Mucosa of descending colon (tissue), 3 donors: ENCODE data around the gene NAT14. TPM values are rescaled to one million over a fixed set of nuclear protein-coding genes. Genes with fewer than 3 reads are reported as not detected.

Experiments used
- ATAC-seq: fragments of 200-7000 bp; cut with Tn5 transposase; one replicate; pipeline ENCODE4 v1.9.1; 2020; ENCODE audit warnings: mild to moderate bottlenecking, moderate library complexity
- DNase-seq, 3 donors: peaks; one replicate each; pipeline ENCODE4 v3.0.0-alpha.2; 2020
- H3K36me3 ChIP-seq: fragments of 200-600 bp; one replicate; pipeline ENCODE4 v1.8.0; 2021; ENCODE audit warnings: low read depth, mild to moderate bottlenecking
- H3K4me1 ChIP-seq: fragments of 200-600 bp; one replicate; pipeline ENCODE4 v1.8.0; 2021; ENCODE audit warnings: low read depth, mild to moderate bottlenecking
- H3K4me3 ChIP-seq: fragments of 200-600 bp; one replicate; pipeline ENCODE4 v1.8.0; 2021; ENCODE audit warnings: mild to moderate bottlenecking
- H3K9me3 ChIP-seq: fragments of 200-600 bp; one replicate; pipeline ENCODE4 v1.8.0; 2021; ENCODE audit warnings: mild to moderate bottlenecking
- CTCF ChIP-seq: fragments of 200-600 bp; IDR thresholded peaks from one replicate; pipeline ENCODE4 v1.8.0; 2022; ENCODE audit warnings: antibody characterized with exemption, mild to moderate bottlenecking
- intact Hi-C, 2 donors: fragments of 100-400 bp; cut with DNase I in 1 of 2; cut with micrococcal nuclease in 1 of 2; formaldehyde crosslinking; loops; one replicate each; pipeline versions ENCODE4 v1.11.0 to v1.11.1; 2022; cut with DNase I, micrococcal nuclease
- total RNA-seq, 3 donors: library from RNA; stranded (reverse); fragmentation: NEBNext Ultra II Directional in 2 of 3; extraction: Animal tissue kit (Norgen Biotek cat#: 25700) in 2 of 3; gene quantifications; one replicate each; pipeline versions ENCODE4 v1.2.1 to v1.2.4, GENCODE V29; 2021 to 2023
- donor health status: DM: no; HTN: no; CAD: no; lungs with moderate emphysema.
- donor health status: DM: no; HTN: no; CAD: no.
- donor health status: DM: no; HTN: yes; CAD: no.

The NAT14 gene
- total RNA-seq, 3 donors from 2014 or later: 3.9 to 21.7 (median 5.5) TPM

GRCh38 chr19:55525289-55526101, 40.5 kb downstream of the NAT14 start:
- DNase-seq: no peak
- intact Hi-C loops: no loop called here
- H3K9me3 ChIP-seq: no peaks in the 10 kb centered on the region
- H3K4me3 ChIP-seq: no peak overlapping the region
- no peaks in the 10 kb centered on the region for H3K4me1 ChIP-seq
- no peak for TF ChIP-seq CTCF
- H3K36me3 ChIP-seq: no peaks in the 10 kb centered on the region
- no peak for ATAC-seq

- DNase-seq (peak; percentile 82 to 88 (median 87)), ATAC-seq (peak; percentile 94)
- no peak overlapping the region for H3K4me3 ChIP-seq
- intact Hi-C loops: no loop called here
- H3K4me1 ChIP-seq: no peaks in the 10 kb centered on the region
- no peaks in the 10 kb centered on the region for H3K9me3 ChIP-seq
- H3K36me3 ChIP-seq: no peaks in the 10 kb centered on the region
- TF ChIP-seq CTCF: no peak
Measured at GRCh38 chr19:55526216-55527196, 41.5 kb downstream of the NAT14 start.

- H3K36me3 ChIP-seq: no peaks in the 10 kb centered on the region
- no peaks in the 10 kb centered on the region for H3K4me1 ChIP-seq
- DNase-seq (no peak), ATAC-seq (no peak)
- H3K9me3 ChIP-seq: no peaks in the 10 kb centered on the region
- TF ChIP-seq CTCF: no peak
- H3K4me3 ChIP-seq: no peak overlapping the region
- intact Hi-C loops: no loop called here
Measured at GRCh38 chr19:55527197-55528029, 42.4 kb downstream of the NAT14 start.

GRCh38 chr19:55528030-55528803, 43.2 kb downstream of the NAT14 start:
- Histone ChIP-seq H3K4me1 (no peaks in the 10 kb centered on the region), H3K9me3 (no peaks in the 10 kb centered on the region), H3K4me3 (no peak overlapping the region), H3K36me3 (no peaks in the 10 kb centered on the region)
- no peak for TF ChIP-seq CTCF
- intact Hi-C loops: no loop called here
- ATAC-seq: no peak
- no peak for DNase-seq
